HG03045 (cell line): ENCODE measurements around the gene PADI1.
"Not testable (repeated sequence)": the region's sequence is repeated elsewhere in the genome, so short reads cannot be mapped to it uniquely, and the experiment has no call there.

Experiments used
- ATAC-seq: cut with Tn5 transposase; IDR thresholded peaks from one replicate; pipeline ENCODE4 v1.9.1; 2021; ENCODE audit warnings: mild to moderate bottlenecking, moderate library complexity; ENCODE audit not compliant: unreplicated experiment

The PADI1 gene

GRCh38 chr1:17239420-17239819 lies 34.5 kb downstream of the PADI1 start:
- ATAC-seq = no peak

- not testable (repeated sequence) for ATAC-seq
Measured at GRCh38 chr1:17241011-17241779, 36.3 kb downstream of the PADI1 start.

- not testable (repeated sequence) for ATAC-seq
Measured at GRCh38 chr1:17241780-17242074, 36.8 kb downstream of the PADI1 start.

GRCh38 chr1:17243274-17243673 lies 38.3 kb downstream of the PADI1 start:
- ATAC-seq = no peak

- ATAC-seq = no peak
Measured at GRCh38 chr1:17244821-17245740, 40.2 kb downstream of the PADI1 start.

GRCh38 chr1:17245816-17246325 lies 40.9 kb downstream of the PADI1 start:
- no peak for ATAC-seq

GRCh38 chr1:17246971-17247370 lies 42.0 kb downstream of the PADI1 start:
- ATAC-seq = no peak

- no peak for ATAC-seq
Measured at GRCh38 chr1:17248781-17249180, 43.9 kb downstream of the PADI1 start, which contains the start of gene PADI3. Gene PADI3 (plus strand): TSS chr1:17249098. CDS start chr1:17249138, 40 bp downstream.

GRCh38 chr1:17250601-17251000 lies 45.7 kb downstream of the PADI1 start:
- ATAC-seq = no peak

GRCh38 chr1:17251246-17251645 lies 46.3 kb downstream of the PADI1 start:
- ATAC-seq = no peak

- ATAC-seq = no peak
Measured at GRCh38 chr1:17251701-17252376, 46.9 kb downstream of the PADI1 start.

GRCh38 chr1:17255336-17255735 lies 50.4 kb downstream of the PADI1 start:
- ATAC-seq = no peak

- ATAC-seq = no peak
Measured at GRCh38 chr1:17258116-17258757, 53.3 kb downstream of the PADI1 start.

GRCh38 chr1:17258758-17259130 lies 53.8 kb downstream of the PADI1 start:
- no peak for ATAC-seq

GRCh38 chr1:17259233-17259873 lies 54.4 kb downstream of the PADI1 start:
- ATAC-seq = no peak

- no peak for ATAC-seq
Measured at GRCh38 chr1:17260264-17260663, 55.3 kb downstream of the PADI1 start.

- ATAC-seq = no peak
Measured at GRCh38 chr1:17260738-17261137, 55.8 kb downstream of the PADI1 start.

- no peak for ATAC-seq
Measured at GRCh38 chr1:17263936-17264335, 59.0 kb downstream of the PADI1 start.

- ATAC-seq = no peak
Measured at GRCh38 chr1:17264470-17264869, 59.5 kb downstream of the PADI1 start.

- no peak for ATAC-seq
Measured at GRCh38 chr1:17265162-17265561, 60.2 kb downstream of the PADI1 start.
